MM.1S (cell line): ENCODE measurements around the gene RHBDD1.

Experiments used
- DNase-seq: peaks from one replicate; pipeline ENCODE4 v3.0.0-alpha.2; 2015
- H2AFZ ChIP-seq: fragments of 300-600 bp; sonication (generic); 2 replicates; pipeline ENCODE4 v1.6.0; 2016; ENCODE audit warnings: antibody characterized with exemption, low read length
- H3F3A ChIP-seq: fragments of 300-600 bp; sonication (generic); 2 replicates; pipeline ENCODE4 v1.6.1; 2016; ENCODE audit warnings: mild to moderate bottlenecking, antibody characterized with exemption, low read length, moderate library complexity, mixed read lengths; ENCODE audit not compliant: insufficient read depth
- H3K27ac ChIP-seq: fragments of 300-600 bp; sonication (generic); 2 replicates; pipeline ENCODE4 v1.5.1; 2016; ENCODE audit warnings: mild to moderate bottlenecking, low read length
- H3K27me3 ChIP-seq: fragments of 300-600 bp; sonication (generic); replicated peaks from 2 replicates; pipeline ENCODE4 v1.6.0; 2016; ENCODE audit warnings: low read length; ENCODE audit not compliant: insufficient read depth
- H3K36me3 ChIP-seq: fragments of 300-600 bp; sonication (generic); replicated peaks from 2 replicates; pipeline ENCODE4 v1.6.1; 2016; ENCODE audit warnings: mild to moderate bottlenecking, low read length, mixed read lengths; ENCODE audit not compliant: insufficient read depth
- H3K4me1 ChIP-seq: fragments of 300-600 bp; sonication (generic); 2 replicates; pipeline ENCODE4 v1.6.1; 2016; ENCODE audit warnings: low read length, mixed read lengths
- H3K4me2 ChIP-seq: fragments of 300-600 bp; sonication (generic); 2 replicates; pipeline ENCODE4 v1.6.0; 2016; ENCODE audit warnings: low read depth, low read length
- H3K4me3 ChIP-seq: fragments of 300-600 bp; sonication (generic); 2 replicates; pipeline ENCODE4 v1.5.1; 2016; ENCODE audit warnings: low read length, mixed read lengths
- H3K79me2 ChIP-seq: fragments of 300-600 bp; sonication (generic); 2 replicates; pipeline ENCODE4 v1.6.1; 2016; ENCODE audit warnings: mixed run types, low read length, mixed read lengths
- H3K9ac ChIP-seq: fragments of 300-600 bp; sonication (generic); 2 replicates; pipeline ENCODE4 v1.6.1; 2016; ENCODE audit warnings: low read length, mixed read lengths
- H3K9me2 ChIP-seq: fragments of 300-600 bp; sonication (generic); replicated peaks from 2 replicates; pipeline ENCODE4 v1.6.1; 2016; ENCODE audit warnings: mild to moderate bottlenecking, low read length, mixed read lengths; ENCODE audit not compliant: insufficient read depth
- H3K9me3 ChIP-seq: fragments of 300-600 bp; sonication (generic); replicated peaks from 2 replicates; pipeline ENCODE4 v1.6.1; 2016; ENCODE audit warnings: mild to moderate bottlenecking, low read length, mixed read lengths; ENCODE audit not compliant: insufficient read depth
- H4K20me1 ChIP-seq: fragments of 300-600 bp; sonication (generic); 2 replicates; pipeline ENCODE4 v1.6.1; 2016; ENCODE audit warnings: mild to moderate bottlenecking, low read length, moderate library complexity, mixed read lengths; ENCODE audit not compliant: insufficient read depth
- CTCF ChIP-seq: fragments of 300-600 bp; sonication (generic); IDR thresholded peaks from 2 replicates; pipeline ENCODE4 v1.5.1; 2016; ENCODE audit warnings: antibody characterized with exemption, low read length, mixed read lengths
- EZH2 ChIP-seq: fragments of 300-600 bp; sonication (generic); optimal IDR thresholded peaks from 2 replicates; pipeline ENCODE3; 2017; ENCODE audit warnings: low read depth, mild to moderate bottlenecking, antibody characterized with exemption, low read length, mixed read lengths
- EZH2phosphoT487 ChIP-seq: fragments of 300-600 bp; sonication (generic); IDR thresholded peaks from 2 replicates; pipeline ENCODE4 v1.6.1; 2018; ENCODE audit warnings: antibody characterized with exemption, low read length

Gene RHBDD1

GRCh38 chr2:227000123-227000522, 164.3 kb downstream of the RHBDD1 start:
- H3F3A ChIP-seq: no peaks in the 10 kb centered on the region
- DNase-seq: no peak
- no peak overlapping the region for H3K27ac ChIP-seq
- no peaks in the 10 kb centered on the region for H3K27me3 ChIP-seq
- no peaks in the 10 kb centered on the region for H3K4me1 ChIP-seq
- TF ChIP-seq EZH2phosphoT487 (no peak), CTCF (no peak), EZH2 (no peak)
- H3K9ac ChIP-seq: no peak overlapping the region
- H3K79me2 ChIP-seq: no peaks in the 10 kb centered on the region
- no peaks in the 10 kb centered on the region for H4K20me1 ChIP-seq
- no peaks in the 10 kb centered on the region for H3K9me2 ChIP-seq
- no peaks in the 10 kb centered on the region for H3K9me3 ChIP-seq
- no peak overlapping the region for H2AFZ ChIP-seq
- no peaks in the 10 kb centered on the region for H3K36me3 ChIP-seq
- no peak overlapping the region for H3K4me2 ChIP-seq
- H3K4me3 ChIP-seq: no peak overlapping the region

- H3K9me2 ChIP-seq: no peaks in the 10 kb centered on the region
These were observed 168.6 kb downstream of the RHBDD1 start for GRCh38 chr2:227004482-227004881.

GRCh38 chr2:227006189-227006897, 170.5 kb downstream of the RHBDD1 start:
- Histone ChIP-seq H3K27me3 (no peaks in the 10 kb centered on the region), H3F3A (no peaks in the 10 kb centered on the region), H3K27ac (no peak overlapping the region), H3K4me3 (no peak overlapping the region), H3K4me2 (no peak overlapping the region), H3K79me2 (no peaks in the 10 kb centered on the region), H3K9ac (no peak overlapping the region), H3K4me1 (no peaks in the 10 kb centered on the region), H2AFZ (no peak overlapping the region), H4K20me1 (no peaks in the 10 kb centered on the region), H3K36me3 (no peaks in the 10 kb centered on the region), H3K9me2 (no peaks in the 10 kb centered on the region), H3K9me3 (no peaks in the 10 kb centered on the region)
- TF ChIP-seq CTCF: no peak
- no peak for TF ChIP-seq EZH2phosphoT487
- TF ChIP-seq EZH2: no peak
- no peak for DNase-seq

More at GRCh38 chr2:227004482-227004881, 168.6 kb downstream of the RHBDD1 start:
- Histone ChIP-seq H4K20me1 (no peaks in the 10 kb centered on the region), H3K27ac (no peak overlapping the region), H3K9ac (no peak overlapping the region), H2AFZ (no peak overlapping the region), H3K27me3 (no peaks in the 10 kb centered on the region), H3K79me2 (no peaks in the 10 kb centered on the region), H3K4me3 (no peak overlapping the region), H3K36me3 (no peaks in the 10 kb centered on the region), H3K4me2 (no peak overlapping the region), H3K9me3 (no peaks in the 10 kb centered on the region), H3F3A (no peaks in the 10 kb centered on the region), H3K4me1 (no peaks in the 10 kb centered on the region)
- no peak for DNase-seq
- TF ChIP-seq CTCF: no peak
- TF ChIP-seq EZH2: no peak
- no peak for TF ChIP-seq EZH2phosphoT487
